H1 (cell line): ENCODE results near the gene COX5A. TPM values are rescaled to one million over a fixed set of nuclear protein-coding genes. Genes with fewer than 3 reads are reported as not detected.

Experiments
- CTCF ChIA-PET: fragments of 300-600 bp; sonication (Branson Sonifier 250); formaldehyde crosslinking; loops from one replicate; lab custom pipeline; 2021; ENCODE audit not compliant: partially characterized antibody; lab: Charles Lee
- POLR2A ChIA-PET: fragments of 300-600 bp; sonication (Branson Sonifier 250); formaldehyde crosslinking; loops from one replicate; lab custom pipeline; 2021; ENCODE audit warnings: inconsistent platforms; ENCODE audit not compliant: partially characterized antibody; lab: Charles Lee
- DNase-seq, 2 experiments: peaks; one replicate each; pipeline versions ENCODE4 v3.0.0 to v3.0.0-alpha.2; 2010 to 2022; ENCODE audit warnings: low spot score in 2 of 2, low read depth in 1 of 2, mixed read lengths in 1 of 2
- FAIRE-seq: peaks from 2 replicates; lab custom pipeline; 2011; peaks lifted over from hg19 to GRCh38; lab: Jason Lieb, UNC
- H2AFZ ChIP-seq: 2 replicates; pipeline ENCODE4 v1.8.1; 2012; ENCODE audit warnings: low read length, inconsistent platforms
- H2AK5ac ChIP-seq: 2 replicates; pipeline ENCODE4 v1.6.1; 2013; ENCODE audit warnings: low read depth, low read length
- H2BK120ac ChIP-seq: replicated peaks from 2 replicates; pipeline ENCODE3; 2013; ENCODE audit warnings: low read depth, low read length, inconsistent platforms
- H2BK12ac ChIP-seq: 2 replicates; pipeline ENCODE4 v1.6.1; 2013; ENCODE audit warnings: low read depth, low read length
- H2BK15ac ChIP-seq: 2 replicates; pipeline ENCODE4 v1.6.1; 2013; ENCODE audit warnings: low read length
- H2BK20ac ChIP-seq: 2 replicates; pipeline ENCODE4 v1.6.1; 2013; ENCODE audit warnings: low read length
- H2BK5ac ChIP-seq: 2 replicates; pipeline ENCODE4 v1.6.1; 2013; ENCODE audit warnings: low read depth, low read length
- H3K14ac ChIP-seq: 2 replicates; pipeline ENCODE4 v1.6.1; 2013; ENCODE audit warnings: inconsistent platforms; ENCODE audit not compliant: insufficient read length
- H3K18ac ChIP-seq: 2 replicates; pipeline ENCODE4 v1.6.1; 2013; ENCODE audit warnings: low read length; ENCODE audit errors: extremely low read depth
- H3K23ac ChIP-seq: 2 replicates; pipeline ENCODE4 v1.6.1; 2013; ENCODE audit warnings: inconsistent platforms; ENCODE audit not compliant: insufficient read length
- H3K23me2 ChIP-seq: 2 replicates; pipeline ENCODE4 v1.6.1; 2013; ENCODE audit warnings: low read depth, low read length
- H3K27ac ChIP-seq: 2 replicates; pipeline ENCODE4 v1.6.1; 2011; ENCODE audit warnings: low read depth, low read length, inconsistent platforms
- H3K27me3 ChIP-seq, 4 experiments: replicated peaks in 1 of 4; 1 replicate in 1 of 4; 2 replicates in 3 of 4; pipeline versions ENCODE4 v1.6.1 to v1.8.1; 2011 to 2013; ENCODE audit warnings: low read length in 3 of 4, mild to moderate bottlenecking in 3 of 4, inconsistent platforms in 2 of 4, mixed read lengths in 2 of 4, moderate library complexity in 1 of 4; ENCODE audit not compliant: control insufficient read depth in 3 of 4, insufficient read depth in 3 of 4; ENCODE audit errors: extremely low read depth in 1 of 4
- H3K36me3 ChIP-seq, 4 experiments: 2 replicates each; pipeline versions ENCODE4 v1.6.1 to v1.8.1; 2011 to 2013; ENCODE audit warnings: mild to moderate bottlenecking in 4 of 4, low read length in 3 of 4, moderate library complexity in 2 of 4, control low read depth in 1 of 4, inconsistent platforms in 1 of 4; ENCODE audit not compliant: insufficient read depth in 4 of 4, control insufficient read depth in 2 of 4
- H3K4ac ChIP-seq: replicated peaks from 2 replicates; pipeline ENCODE3; 2013; ENCODE audit warnings: low read length, low read depth, mixed read lengths, inconsistent platforms; ENCODE audit not compliant: insufficient read length
- H3K4me1 ChIP-seq, 4 experiments: replicated peaks in 1 of 4; 1 replicate in 1 of 4; 2 replicates in 3 of 4; pipeline versions ENCODE4 v1.6.1 to v1.8.1; 2011 to 2013; ENCODE audit warnings: low read length in 3 of 4, inconsistent platforms in 2 of 4, mixed read lengths in 1 of 4; ENCODE audit not compliant: insufficient read depth in 4 of 4, control insufficient read depth in 3 of 4
- H3K4me2 ChIP-seq, 2 experiments: 2 replicates each; pipeline versions ENCODE4 v1.6.1 to v1.8.1; 2011 to 2013; ENCODE audit warnings: low read depth in 2 of 2, low read length in 2 of 2, control low read depth in 1 of 2, inconsistent platforms in 1 of 2, mild to moderate bottlenecking in 1 of 2; ENCODE audit not compliant: insufficient read depth in 1 of 2
- H3K4me3 ChIP-seq, 4 experiments: fragments of 200-600, 300-600 bp in 1 of 4; sonication (generic), shearing (Covaris generic), sonication (Bioruptor Twin) in 1 of 4; 2 replicates each; pipeline versions ENCODE4 v1.5.1 to v1.8.1; 2011 to 2016; ENCODE audit warnings: low read length in 4 of 4, low read depth in 3 of 4, control low read depth in 2 of 4, inconsistent platforms in 2 of 4, mild to moderate bottlenecking in 2 of 4, mixed read lengths in 1 of 4, moderate library complexity in 1 of 4; ENCODE audit not compliant: insufficient read depth in 2 of 4; ENCODE audit errors: extremely low read depth in 1 of 4
- H3K56ac ChIP-seq: replicated peaks from 2 replicates; pipeline ENCODE3; 2013; ENCODE audit warnings: low read depth, mild to moderate bottlenecking, mixed read lengths, low read length, inconsistent platforms; ENCODE audit not compliant: insufficient read length
- H3K79me1 ChIP-seq: 2 replicates; pipeline ENCODE4 v1.6.1; 2013; ENCODE audit warnings: low read depth, low read length, control low read depth
- H3K79me2 ChIP-seq, 2 experiments: 2 replicates each; pipeline versions ENCODE4 v1.6.1 to v1.8.1; 2012 to 2013; ENCODE audit warnings: low read length in 2 of 2, mild to moderate bottlenecking in 2 of 2, inconsistent platforms in 1 of 2; ENCODE audit not compliant: insufficient read depth in 2 of 2, control insufficient read depth in 1 of 2
- H3K9ac ChIP-seq, 4 experiments: replicated peaks in 1 of 4; 1 replicate in 1 of 4; 2 replicates in 3 of 4; pipeline versions ENCODE4 v1.6.1 to v1.8.1; 2011 to 2013; ENCODE audit warnings: low read depth in 3 of 4, low read length in 3 of 4, control low read depth in 2 of 4, mild to moderate bottlenecking in 2 of 4, moderate library complexity in 2 of 4, inconsistent platforms in 1 of 4; ENCODE audit errors: extremely low read depth in 1 of 4
- H3K9me3 ChIP-seq, 2 experiments: 2 replicates each; pipeline versions ENCODE4 v1.6.1 to v1.8.1; 2012 to 2013; ENCODE audit warnings: mild to moderate bottlenecking in 2 of 2, moderate library complexity in 2 of 2, control low read depth in 1 of 2, inconsistent platforms in 1 of 2, low read depth in 1 of 2, low read length in 1 of 2, mixed read lengths in 1 of 2; ENCODE audit not compliant: insufficient read depth in 2 of 2
- H4K20me1 ChIP-seq, 2 experiments: replicated peaks in 1 of 2; 2 replicates each; pipeline versions ENCODE3 to v1.8.1; 2011 to 2013; ENCODE audit warnings: inconsistent platforms in 2 of 2, low read length in 2 of 2, mild to moderate bottlenecking in 1 of 2; ENCODE audit not compliant: insufficient read depth in 2 of 2, control insufficient read depth in 1 of 2
- H4K5ac ChIP-seq: 2 replicates; pipeline ENCODE4 v1.6.1; 2013; ENCODE audit warnings: low read length, low read depth, mixed read lengths, inconsistent platforms; ENCODE audit not compliant: insufficient read length
- H4K8ac ChIP-seq: 2 replicates; pipeline ENCODE4 v1.8.0; 2013; ENCODE audit warnings: mild to moderate bottlenecking, moderate library complexity, low read length, inconsistent platforms; ENCODE audit not compliant: insufficient read depth; ENCODE audit errors: extremely low read depth
- H4K91ac ChIP-seq: replicated peaks from 2 replicates; pipeline ENCODE3; 2013; ENCODE audit warnings: low read length, mixed read lengths, inconsistent platforms; ENCODE audit not compliant: insufficient read length
- CBX5 ChIP-seq: fragments of 300-800, 300-1000 bp; sonication (generic); IDR thresholded peaks from 2 replicates; pipeline ENCODE4 v1.7.1; 2016; ENCODE audit warnings: antibody characterized with exemption, low read length, low read depth
- FOSL1 ChIP-seq: IDR thresholded peaks from 2 replicates; pipeline ENCODE4 v1.6.1; 2011; ENCODE audit warnings: mild to moderate bottlenecking, low read depth, low read length, moderate library complexity; ENCODE audit not compliant: insufficient read depth
- RNF2 ChIP-seq: fragments of 200-900, 300-1000 bp; sonication (generic); IDR thresholded peaks from 2 replicates; pipeline ENCODE4 v1.7.1; 2016; ENCODE audit warnings: borderline replicate concordance, low read depth, mild to moderate bottlenecking, antibody characterized with exemption, low read length; ENCODE audit not compliant: poor library complexity, severe bottlenecking; ENCODE audit errors: missing control alignments
- SP1 ChIP-seq: IDR thresholded peaks from 2 replicates; pipeline ENCODE4 v1.6.1; 2011; ENCODE audit warnings: low read depth, low read length
- TAF1 ChIP-seq: IDR thresholded peaks from 2 replicates; pipeline ENCODE4 v1.6.1; 2011; ENCODE audit warnings: mild to moderate bottlenecking, low read depth, low read length
- WGBS, 2 experiments: shearing (Covaris generic) in 1 of 2; methylation state at CpG; one replicate each; pipeline versions ENCODE4 v1.1.6 to v1.1.7; 2013 to 2015; ENCODE audit warnings: low lambda C conversion rate in 2 of 2, mixed read lengths in 2 of 2, inconsistent platforms in 1 of 2, low coverage in 1 of 2, missing lambda C conversion rate in 1 of 2; ENCODE audit not compliant: insufficient replicate concordance in 2 of 2, insufficient coverage in 1 of 2, insufficient read length in 1 of 2; ENCODE audit errors: extremely low coverage in 1 of 2, missing lambda C conversion rate in 1 of 2; 5-methylcytosine and 5-hydroxymethylcytosine counted together
- polyA plus RNA-seq, 7 experiments: library from polyadenylated mRNA; depleted of rRNA in 3 of 7; stranded (reverse) in 5 of 7; unstranded in 2 of 7; fragments of >200 nt in 5 of 7; fragments of 200-250 nt in 2 of 7; gene quantifications; 1 replicate in 5 of 7; 2 replicates in 1 of 7; 4 replicates in 1 of 7; pipeline versions ENCODE4 v1.2.1 to v1.2.3, GENCODE V29; 2011 to 2013; ENCODE audit warnings: missing spikeins in 2 of 7, mixed read lengths in 2 of 7
- total RNA-seq: library from RNA; stranded (reverse); fragmentation: NEBNext Ultra II Directional; extraction: Animal tissue kit (Norgen Biotek cat#: 25700); gene quantifications from 2 replicates; pipeline ENCODE4 v1.2.1, GENCODE V29; 2021

COX5A gene
- total and polyA plus RNA-seq, 2 of the 8 experiments (the other 6 are each of a cell fraction or from before 2014, with no cell fraction given): 270 to 367 TPM

GRCh38 chr15:74963213-74963612 is 25.3 kb upstream of the COX5A start:
- no peaks in the 10 kb centered on the region for H3K9me3 ChIP-seq
- no peak overlapping the region for H3K23ac ChIP-seq
- WGBS, 2 experiments: 87% methylated on average over 4 of the region's 4 CpGs; no CpG with 5 or more reads in 1 of the 2 experiments
- no peak overlapping the region for H4K5ac ChIP-seq
- H2AK5ac ChIP-seq: no peak overlapping the region
- peaks cover 15% of the 10 kb centered on the region for H3K23me2 ChIP-seq
- peaks cover 0 to 6% (median 4%) of the 10 kb centered on the region in 4 experiments; a peak in 5 of 7 replicates for H3K4me1 ChIP-seq
- no peak overlapping the region for H2BK120ac ChIP-seq
- no peak overlapping the region for H3K27ac ChIP-seq
- no peak overlapping the region for H4K8ac ChIP-seq
- H3K36me3 ChIP-seq: no peaks in the 10 kb centered on the region
- H3K4me2 ChIP-seq: no peak overlapping the region
- H2BK12ac ChIP-seq: no peak overlapping the region
- H4K91ac ChIP-seq: no peak overlapping the region
- ChIA-PET CTCF (interaction anchor here (0.5 to 4.8 kb wide), 6 partner anchors 9 to 371 kb away, joined by 3 to 19 read pairs (median 4); no protein-coding TSS in a partner anchor), POLR2A (interaction anchor here (1.0 to 3.5 kb wide), 2 partner anchors 9 to 16 kb away, joined by 4 to 11 read pairs; no protein-coding TSS in a partner anchor)
- no peak overlapping the region for H3K56ac ChIP-seq
- DNase-seq (no peak), FAIRE-seq (no peak)
- H2BK15ac ChIP-seq: no peak overlapping the region
- H3K27me3 ChIP-seq: peaks cover 3 to 21% (median 10%) of the 10 kb centered on the region in 4 experiments
- no peaks in the 10 kb centered on the region for H3K79me1 ChIP-seq
- no peaks in the 10 kb centered on the region for H3K79me2 ChIP-seq
- no peak overlapping the region for H3K9ac ChIP-seq
- no peak overlapping the region for H3K4me3 ChIP-seq
- no peak overlapping the region for H2BK20ac ChIP-seq
- no peak overlapping the region for H3K18ac ChIP-seq
- no peak overlapping the region for H3K14ac ChIP-seq
- no peak overlapping the region for H2BK5ac ChIP-seq
- no peaks in the 10 kb centered on the region for H4K20me1 ChIP-seq
- H2AFZ ChIP-seq: no peak overlapping the region
- H3K4ac ChIP-seq: no peak overlapping the region
- TF ChIP-seq SP1 (no peak), CBX5 (no peak), RNF2 (no peak), TAF1 (no peak), FOSL1 (no peak)
